Stimulated activated CD4-positive, alpha-beta T cell treated with anti-CD3 and anti-CD28 coated beads, TNF-alpha, amount 100 ng/mL, for 48 hours (primary cell): Measurements from ENCODE around the gene TTC28.
"Not testable (repeated sequence)": the region's sequence is repeated elsewhere in the genome, so short reads cannot be mapped to it uniquely, and the experiment has no call there.

ENCODE experiments used
- DNase-seq, 3 donors: peaks; one replicate each; pipeline ENCODE4 v3.0.0-alpha.2; 2020; ENCODE audit warnings: low read depth in 3 of 3

TTC28 gene

DNA sequence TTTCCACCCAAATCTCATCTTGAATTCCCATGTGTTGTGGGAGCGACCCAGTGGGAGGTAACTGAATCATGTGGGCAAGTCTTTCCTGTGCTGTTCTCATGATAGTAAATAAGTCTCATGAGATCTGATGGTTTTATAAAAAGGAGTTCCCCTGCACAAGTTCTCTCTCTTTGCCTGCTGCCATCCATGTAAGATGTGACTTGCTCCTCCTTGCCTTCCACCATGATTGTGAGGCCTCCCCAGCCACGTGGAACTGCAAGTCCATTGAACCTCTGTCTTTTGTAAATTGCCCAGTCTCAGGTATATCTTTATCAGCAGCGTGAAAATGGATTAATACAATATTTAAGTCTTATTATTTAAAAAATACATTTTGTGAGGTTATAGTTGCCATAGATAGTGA lies 315.5 kb downstream of the TTC28 start:
- not testable (repeated sequence) for DNase-seq

- no peak for DNase-seq
Measured at GRCh38 chr22:28360939-28361338, 318.7 kb downstream of the TTC28 start.

GRCh38 chr22:28358312-28358711 lies 321.3 kb downstream of the TTC28 start:
- DNase-seq, result no peak

- DNase-seq, result no peak
Measured at GRCh38 chr22:28357193-28357592, 322.4 kb downstream of the TTC28 start.

- DNase-seq, result no peak
Measured at GRCh38 chr22:28351476-28351875, 328.2 kb downstream of the TTC28 start.

DNA sequence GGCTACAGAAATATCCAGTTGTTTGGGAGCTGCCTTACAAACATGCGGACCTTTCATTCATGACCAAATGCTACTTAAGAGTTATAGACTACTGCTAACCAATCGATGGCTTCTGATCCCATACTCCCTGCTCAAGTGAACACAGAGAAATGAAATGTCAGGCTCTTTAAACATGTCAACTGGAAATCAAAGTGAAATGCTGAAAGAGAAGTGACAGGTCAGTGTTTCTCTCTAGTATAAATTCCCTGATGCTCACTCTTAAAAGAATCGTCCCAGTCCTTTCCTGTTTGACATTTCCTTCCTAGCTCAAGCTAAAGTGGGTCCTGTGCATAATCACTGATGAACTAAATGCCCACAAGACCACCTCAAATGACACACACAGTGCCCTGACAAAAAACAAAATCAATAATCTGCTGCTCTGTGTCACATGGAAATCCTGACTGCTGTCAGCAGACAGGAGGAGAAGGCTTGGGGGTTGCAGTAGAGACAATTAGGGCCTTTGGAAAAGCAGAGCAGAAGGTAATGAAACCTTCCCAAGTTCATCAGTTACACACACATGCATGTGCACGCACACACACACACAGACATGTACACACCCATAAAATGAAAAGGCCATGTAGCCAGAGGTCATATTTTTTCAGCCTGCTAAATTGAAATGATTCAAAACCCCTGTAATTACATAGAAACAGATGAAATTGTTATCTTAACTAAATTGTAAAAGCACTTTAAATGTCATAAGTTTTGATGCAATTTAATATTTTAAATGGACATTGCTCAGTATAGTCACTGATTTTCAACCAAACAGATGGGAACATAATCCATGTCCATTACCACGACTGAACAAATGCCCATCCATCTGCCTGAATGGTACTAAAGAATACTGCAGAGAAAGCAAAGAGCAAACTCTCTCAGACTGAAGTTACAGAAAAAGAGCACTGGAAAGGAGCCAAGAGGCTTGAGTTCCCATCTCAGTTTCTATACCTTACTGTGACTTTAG lies 330.7 kb downstream of the TTC28 start:
- DNase-seq, result no peak

DNA sequence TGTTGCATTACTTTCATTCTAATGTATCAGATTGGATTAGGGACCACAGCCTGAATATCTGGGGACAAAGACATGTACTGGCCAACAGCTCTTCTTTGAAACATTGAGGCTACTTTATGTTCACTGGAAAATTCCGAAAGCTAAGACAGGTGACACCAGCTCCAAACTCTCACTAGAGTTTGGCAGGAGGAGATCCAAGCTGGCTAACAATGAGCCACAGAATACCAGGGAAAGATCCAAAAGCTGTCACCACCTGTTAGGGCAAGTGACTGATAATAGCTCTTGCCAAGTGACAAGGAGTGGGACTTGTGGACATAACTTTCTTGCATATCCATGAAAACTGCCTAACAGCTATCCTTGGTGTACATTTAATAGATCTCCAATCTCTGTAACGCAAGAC lies 333.3 kb downstream of the TTC28 start:
- DNase-seq, result no peak

- no peak for DNase-seq
Measured at GRCh38 chr22:28344918-28345703, 334.5 kb downstream of the TTC28 start.

- no peak for DNase-seq
Measured at GRCh38 chr22:28341001-28341400, 338.6 kb downstream of the TTC28 start.

GRCh38 chr22:28333088-28333487 lies 346.6 kb downstream of the TTC28 start:
- no peak for DNase-seq

DNA sequence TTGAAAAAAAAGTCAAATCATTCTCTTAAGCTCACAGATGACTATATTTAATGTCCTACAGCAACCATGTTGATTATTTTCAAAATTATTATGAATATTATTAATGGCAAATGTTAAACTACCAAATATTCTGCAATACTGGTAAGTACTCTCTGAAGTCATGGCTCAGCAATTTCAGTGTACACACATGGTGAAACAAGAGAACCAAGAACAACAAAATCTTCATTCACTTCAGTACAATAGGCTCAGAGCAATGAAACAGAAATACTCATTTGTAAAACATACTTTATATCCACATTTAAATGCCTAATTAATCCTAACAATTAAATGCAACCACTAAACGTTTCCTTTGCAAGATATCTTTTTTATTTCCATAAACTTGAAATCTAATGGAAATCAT lies 347.2 kb downstream of the TTC28 start:
- DNase-seq, result no peak

DNA sequence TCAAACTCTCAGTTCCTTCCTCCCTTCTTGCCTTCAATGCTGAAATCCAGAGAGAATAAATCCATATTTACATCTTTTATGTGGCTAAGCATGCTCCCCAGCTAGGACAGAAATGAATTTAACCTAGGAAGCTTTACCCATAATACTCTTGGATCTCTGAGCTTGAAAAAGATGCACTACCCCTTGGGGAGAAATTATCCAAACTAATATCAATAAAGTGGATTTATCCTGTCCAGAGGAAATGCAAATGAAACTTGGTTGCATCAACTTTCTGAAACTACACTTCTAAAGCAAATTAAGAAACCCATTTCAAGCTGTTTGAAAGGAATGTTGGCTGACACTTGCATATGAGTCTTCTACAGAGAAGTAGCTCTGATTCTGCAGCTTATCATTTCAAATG lies 347.9 kb downstream of the TTC28 start:
- no peak for DNase-seq

GRCh38 chr22:28329186-28330073 lies 350.2 kb downstream of the TTC28 start:
- DNase-seq, result no peak

DNA sequence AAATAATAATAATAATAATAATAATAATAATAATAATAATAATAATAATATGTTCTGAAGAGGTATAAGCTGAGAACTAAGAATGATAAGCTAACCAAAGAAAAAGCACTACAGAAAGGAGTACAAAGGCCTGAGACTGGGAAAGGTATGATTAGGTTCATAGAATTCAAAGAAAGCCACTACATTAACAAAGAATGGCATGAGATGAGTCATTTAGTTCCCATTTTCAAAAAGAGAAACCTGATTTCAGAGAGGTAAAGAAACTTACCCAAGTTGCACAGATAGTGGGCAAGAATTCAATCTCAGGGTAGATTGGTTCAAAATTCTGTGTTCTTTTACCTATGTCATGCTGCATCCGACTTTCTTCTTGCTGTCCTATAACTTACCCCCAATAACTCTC lies 350.9 kb downstream of the TTC28 start:
- DNase-seq, result no peak

GRCh38 chr22:28316014-28316413 lies 363.6 kb downstream of the TTC28 start:
- no peak for DNase-seq

DNA sequence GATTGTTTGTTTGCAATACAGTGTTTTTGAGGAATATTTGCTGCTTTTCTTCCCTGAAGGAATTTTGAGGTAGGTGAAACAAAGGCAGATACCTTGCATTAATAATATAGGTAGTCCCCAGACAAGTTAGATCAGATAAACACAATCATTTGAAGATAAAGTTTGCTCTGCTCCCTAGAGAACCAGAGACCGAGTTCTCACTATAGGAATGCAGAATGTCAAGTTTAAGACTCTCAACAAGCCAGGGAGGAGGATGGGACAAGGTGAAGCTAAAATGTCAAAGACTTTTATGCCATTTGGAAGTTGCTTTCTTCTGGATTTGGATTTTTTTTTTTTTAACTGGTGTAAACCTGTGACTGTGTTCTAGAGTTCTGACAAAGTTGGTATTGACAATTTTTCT lies 364.7 kb downstream of the TTC28 start:
- DNase-seq, result no peak

DNA sequence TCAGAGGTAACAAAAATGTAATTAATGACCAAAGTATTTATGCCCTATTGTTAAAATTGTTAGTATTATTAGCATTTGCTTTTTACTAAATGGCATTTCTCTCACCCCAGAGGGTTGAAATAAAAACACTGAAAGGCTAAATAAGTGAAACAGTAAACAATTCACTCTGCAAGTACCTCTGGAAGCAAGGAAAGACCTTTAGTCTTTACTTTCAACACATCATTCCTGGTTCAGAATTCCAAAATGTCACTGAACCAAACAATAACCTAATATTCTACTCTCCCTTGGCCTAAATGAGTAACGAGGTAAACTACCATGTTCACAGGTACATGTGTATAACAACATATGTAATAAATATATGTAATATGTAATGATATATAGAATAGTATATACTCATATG lies 369.3 kb downstream of the TTC28 start:
- no peak for DNase-seq

- DNase-seq, result no peak
Measured at GRCh38 chr22:28299753-28300152, 379.9 kb downstream of the TTC28 start.

GRCh38 chr22:28299309-28299708 lies 380.3 kb downstream of the TTC28 start:
- DNase-seq, result no peak

- no peak for DNase-seq
Measured at GRCh38 chr22:28297504-28297903, 382.1 kb downstream of the TTC28 start.

GRCh38 chr22:28296452-28296851 lies 383.2 kb downstream of the TTC28 start:
- no peak for DNase-seq
